ENCODE measurements around the gene DSCAML1. TPM values are rescaled to one million over a fixed set of nuclear protein-coding genes. Genes with fewer than 3 reads are reported as not detected.

The DSCAML1 gene
- total RNA-seq, 1 experiment from 2014 or later, result 0.90 TPM

- TF ChIP-seq ZNF532 (CRISPR knock-in tag; IDR thresholded peaks at IDR 0.05; ENCODE audit: borderline replicate concordance), result no peak
These were observed 214.6 kb downstream of the DSCAML1 start (continued) for GRCh38 chr11:117582433-117582832.

GRCh38 chr11:117580866-117581265 lies 216.2 kb downstream of the DSCAML1 start:
- POLR2A ChIA-PET, result no interaction called here

More at GRCh38 chr11:117580866-117581265, 216.2 kb downstream of the DSCAML1 start:
- Mint-ChIP-seq H3K27ac (no peak overlapping the region), H3K4me1 (peaks cover 32% of the 10 kb centered on the region), H3K27me3 (ENCODE audit: low read depth) (peaks cover 6% of the 10 kb centered on the region; the same call in 1 of the 2 replicates), H3K36me3 (no peaks in the 10 kb centered on the region), H3K4me3 (no peak overlapping the region), H3K9me3 (no peaks in the 10 kb centered on the region)
- TF ChIP-seq CBFB (CRISPR knock-in tag; IDR thresholded peaks at IDR 0.05; ENCODE audit: low read depth), result no peak
- no peak for TF ChIP-seq AR (CRISPR knock-in tag; IDR thresholded peaks at IDR 0.05)
- TF ChIP-seq ZMAT4 (CRISPR knock-in tag; IDR thresholded peaks at IDR 0.05), result no peak
- TF ChIP-seq FOXP4 (CRISPR knock-in tag; IDR thresholded peaks at IDR 0.05), result no peak
- no peak for TF ChIP-seq NR2C2 (CRISPR knock-in tag; IDR thresholded peaks at IDR 0.05)
- no peak for TF ChIP-seq SP1 (CRISPR knock-in tag; conservative IDR thresholded peaks at IDR 0.05)
- no peak for TF ChIP-seq ESRRA (CRISPR knock-in tag; IDR thresholded peaks at IDR 0.05; ENCODE audit: borderline replicate concordance)
- no peak for TF ChIP-seq GABPB1 (CRISPR knock-in tag; IDR thresholded peaks at IDR 0.05)
- no peak for TF ChIP-seq E2F5 (CRISPR knock-in tag; IDR thresholded peaks at IDR 0.05)
- TF ChIP-seq EMX1 (CRISPR knock-in tag; IDR thresholded peaks at IDR 0.05), result no peak
- no peak for TF ChIP-seq PRRX2 (CRISPR knock-in tag; IDR thresholded peaks at IDR 0.05)
- TF ChIP-seq FOXJ3 (CRISPR knock-in tag; IDR thresholded peaks at IDR 0.05; ENCODE audit: borderline replicate concordance), result no peak
- no peak for TF ChIP-seq KAT7 (CRISPR knock-in tag; IDR thresholded peaks at IDR 0.05; ENCODE audit: borderline replicate concordance)
- no peak for TF ChIP-seq JUN (CRISPR knock-in tag; IDR thresholded peaks at IDR 0.05)
- TF ChIP-seq TP53 (CRISPR knock-in tag; IDR thresholded peaks at IDR 0.05), result no peak
- CTCF ChIA-PET, result interaction anchor here (1.0 to 1.5 kb wide), 4 partner anchors 41 to 849 kb away, joined by 3 to 7 read pairs (median 4); no protein-coding TSS in a partner anchor
- ATAC-seq (no peak), DNase-seq (ENCODE audit: low spot score) (no peak)
